HCT116 (cell line): Measurements from ENCODE around the gene GRM5.

Experiments
- CBX3 ChIP-seq: IDR thresholded peaks from 2 replicates; pipeline ENCODE4 v1.6.1; 2012; ENCODE audit warnings: low read depth
- CTCF ChIP-seq, 3 experiments: fragments of 200-600 bp in 1 of 3; sonication (generic) in 1 of 3; IDR thresholded peaks in 2 of 3; conservative IDR thresholded peaks in 1 of 3; 2 replicates each; pipeline ENCODE4 v1.5.1; 2012 to 2017; ENCODE audit warnings: low read depth in 2 of 3, low read length in 2 of 3, antibody characterized with exemption in 1 of 3, borderline replicate concordance in 1 of 3, control low read depth in 1 of 3, mild to moderate bottlenecking in 1 of 3, mixed read lengths in 1 of 3, mixed run types in 1 of 3, moderate library complexity in 1 of 3; ENCODE audit not compliant: insufficient read depth in 1 of 3
- POLR2A ChIP-seq: IDR thresholded peaks from 2 replicates; pipeline ENCODE4 v1.7.0; 2011; ENCODE audit warnings: borderline replicate concordance; ENCODE audit not compliant: insufficient read depth, insufficient read length; ENCODE audit errors: extremely low read depth
- SP1 ChIP-seq: IDR thresholded peaks from 2 replicates; pipeline ENCODE4 v1.6.1; 2012; ENCODE audit warnings: low read depth
- YY1 ChIP-seq: IDR thresholded peaks from 2 replicates; pipeline ENCODE4 v1.6.1; 2011; ENCODE audit warnings: low read length, low read depth, moderate library complexity, mild to moderate bottlenecking; ENCODE audit not compliant: insufficient replicate concordance; ENCODE audit errors: extremely low read depth

GRCh38 chr11:88814076-88814475 lies 251.7 kb downstream of the GRM5 start:
- TF ChIP-seq CTCF (IDR thresholded peaks at IDR 0.05 in 2 of 3, conservative IDR thresholded peaks at IDR 0.05 in 1 of 3; ENCODE audit: borderline replicate concordance in 1 of 3, insufficient read depth in 1 of 3, low read depth in 2 of 3, low read length in 2 of 3) = no peak
- TF ChIP-seq POLR2A = no peak
- no peak for TF ChIP-seq YY1
- no peak for TF ChIP-seq SP1
- TF ChIP-seq CBX3 = no peak
